PC-3 (cell line): Measurements from ENCODE around the gene HAPLN3. TPM values are rescaled to one million over a fixed set of nuclear protein-coding genes. Genes with fewer than 3 reads are reported as not detected.

Source experiments
- ATAC-seq: fragments of 200-7000 bp; cut with Tn5 transposase; 2 replicates; pipeline ENCODE4 v1.9.1; 2020; ENCODE audit warnings: mild to moderate bottlenecking, moderate library complexity
- BruUV-seq: library from RNA; stranded (reverse); fragments of 400-500 nt; replicated peaks from 2 replicates; lab custom pipeline; 2021; lab: Mats Ljungman, UMichigan
- CTCF ChIA-PET: fragments of 300-600 bp; sonication (Branson Sonifier 250); formaldehyde crosslinking; loops from one replicate; lab custom pipeline; 2022; ENCODE audit warnings: antibody characterized with exemption; lab: Charles Lee
- POLR2A ChIA-PET: fragments of 300-600 bp; sonication (Branson Sonifier 250); formaldehyde crosslinking; loops from one replicate; lab custom pipeline; 2022; ENCODE audit warnings: antibody characterized with exemption; ENCODE audit not compliant: unreplicated experiment; lab: Charles Lee
- DNase-seq: peaks from one replicate; pipeline ENCODE4 v3.0.0-alpha.2; 2015
- H2AFZ ChIP-seq: fragments of 300-600 bp; sonication (generic); 2 replicates; pipeline ENCODE4 v1.6.0; 2016; ENCODE audit warnings: antibody characterized with exemption, low read length
- H3F3A ChIP-seq: fragments of 300-600 bp; sonication (generic); one replicate; pipeline ENCODE4 v1.6.0; 2017; ENCODE audit warnings: antibody characterized with exemption, low read length, control low read depth, mild to moderate bottlenecking; ENCODE audit not compliant: unreplicated experiment
- H3K27ac ChIP-seq: fragments of 300-600 bp; sonication (generic); 2 replicates; pipeline ENCODE4 v1.5.1; 2016; ENCODE audit warnings: mild to moderate bottlenecking, low read length
- H3K27me3 ChIP-seq: fragments of 300-600 bp; sonication (generic); 2 replicates; pipeline ENCODE4 v1.6.1; 2016; ENCODE audit warnings: low read length, mixed read lengths
- H3K36me3 ChIP-seq: fragments of 300-600 bp; sonication (generic); 2 replicates; pipeline ENCODE4 v1.6.1; 2016; ENCODE audit warnings: low read depth, mixed run types, low read length, mixed read lengths
- H3K4me1 ChIP-seq: fragments of 300-600 bp; sonication (generic); 2 replicates; pipeline ENCODE4 v1.5.1; 2016; ENCODE audit warnings: low read length; ENCODE audit not compliant: insufficient read depth
- H3K4me2 ChIP-seq: fragments of 300-600 bp; sonication (generic); 2 replicates; pipeline ENCODE4 v1.6.0; 2016; ENCODE audit warnings: low read length
- H3K4me3 ChIP-seq: fragments of 300-600 bp; sonication (generic); 2 replicates; pipeline ENCODE4 v1.5.1; 2016; ENCODE audit warnings: mild to moderate bottlenecking, low read length, mixed read lengths
- H3K79me2 ChIP-seq: fragments of 300-600 bp; sonication (generic); 2 replicates; pipeline ENCODE4 v1.6.1; 2017; ENCODE audit warnings: low read length, mixed read lengths
- H3K9ac ChIP-seq: fragments of 300-600 bp; sonication (generic); 2 replicates; pipeline ENCODE4 v1.6.0; 2016; ENCODE audit warnings: mild to moderate bottlenecking, low read length
- H3K9me2 ChIP-seq: fragments of 300-600 bp; sonication (generic); replicated peaks from 2 replicates; pipeline ENCODE4 v1.6.1; 2016; ENCODE audit warnings: mixed run types, low read length, mixed read lengths
- H3K9me3 ChIP-seq: fragments of 300-600 bp; sonication (generic); 2 replicates; pipeline ENCODE4 v1.6.1; 2016; ENCODE audit warnings: low read length, mixed read lengths
- H4K20me1 ChIP-seq: fragments of 300-600 bp; sonication (generic); 2 replicates; pipeline ENCODE4 v1.6.1; 2016; ENCODE audit warnings: low read length, mixed read lengths
- EZH2 ChIP-seq: fragments of 300-600 bp; sonication (generic); IDR thresholded peaks from one replicate; pipeline ENCODE4 v1.6.1; 2017; ENCODE audit warnings: antibody characterized with exemption, mild to moderate bottlenecking, low read length; ENCODE audit not compliant: unreplicated experiment
- EZH2phosphoT487 ChIP-seq: fragments of 300-600 bp; sonication (generic); IDR thresholded peaks from 2 replicates; pipeline ENCODE4 v1.6.1; 2018; ENCODE audit warnings: mild to moderate bottlenecking, antibody characterized with exemption, low read length, borderline replicate concordance
- intact Hi-C: fragments of 100-400 bp; cut with micrococcal nuclease; formaldehyde crosslinking; loops from 2 replicates; pipeline ENCODE4 v1.9.0; 2023
- total RNA-seq: library from RNA; depleted of rRNA; stranded (reverse); fragments of >200 nt; gene quantifications from 2 replicates; pipeline ENCODE4 v1.2.3, GENCODE V29; 2014
- TF ChIP-seq, protein P1 (sequence below): fragments of 300-600 bp; sonication (generic); conservative IDR thresholded peaks from 2 replicates; pipeline ENCODE4 v1.5.1; 2017; ENCODE audit warnings: antibody characterized with exemption, low read depth, mild to moderate bottlenecking, low read length

The HAPLN3 gene
- total RNA-seq, 1 experiment from 2014 or later = 1.1 TPM

DNA sequence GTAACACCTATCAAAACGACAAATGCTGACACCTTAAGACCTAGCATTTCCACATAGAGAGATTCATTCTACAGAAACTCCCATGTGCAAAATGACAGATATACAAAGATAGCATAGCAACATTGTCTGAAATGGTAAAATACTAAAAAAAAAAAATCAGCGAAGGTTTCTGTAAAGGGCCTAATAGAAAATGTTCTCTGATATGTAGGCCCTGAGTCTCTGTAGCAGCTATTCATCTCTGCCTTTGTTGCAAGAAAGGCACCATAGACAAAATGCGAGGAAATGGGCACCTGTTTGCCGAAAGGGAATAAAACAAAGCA, 18.5 kb upstream of the HAPLN3 start:
- Histone ChIP-seq H3K4me3 (peak overlapping the region; percentile 84), H3K27me3 (no peaks in the 10 kb centered on the region), H3F3A (no peaks in the 10 kb centered on the region), H3K9me3 (no peaks in the 10 kb centered on the region), H4K20me1 (no peaks in the 10 kb centered on the region), H2AFZ (peak overlapping the region; percentile 97), H3K9ac (peak overlapping the region; percentile 62; the same call in 1 of the 2 replicates), H3K4me1 (peaks cover 32% of the 10 kb centered on the region), H3K79me2 (no peaks in the 10 kb centered on the region), H3K36me3 (no peaks in the 10 kb centered on the region), H3K4me2 (peak overlapping the region; percentile 96), H3K9me2 (no peaks in the 10 kb centered on the region), H3K27ac (no peak overlapping the region)
- intact Hi-C loops = no loop called here
- no peak for TF ChIP-seq EZH2
- POLR2A ChIA-PET = no interaction called here
- CTCF ChIA-PET = no interaction called here
- no TSS peak for BruUV-seq
- ATAC-seq = no peak
- no peak for DNase-seq

GRCh38 chr15:88913017-88913849, 17.9 kb upstream of the HAPLN3 start, which contains the start of gene MFGE8:
TSS of gene MFGE8 (minus strand) at chr15:88913379. CDS start at chr15:88913319, 60 bp downstream.
- H3K27ac ChIP-seq = no peak within 1 kb of the TSS
- no peaks in the 10 kb centered on the region for H3K27me3 ChIP-seq
- H3K9me3 ChIP-seq = no peaks in the 10 kb centered on the region
- peak within 1 kb of the TSS; percentile 84 for H3K4me3 ChIP-seq
- ATAC-seq = peak; percentile 84
- intact Hi-C loops = no loop called here
- no peaks in the 10 kb centered on the region for H3K9me2 ChIP-seq
- H3K79me2 ChIP-seq = no peaks in the 10 kb centered on the region
- ChIA-PET CTCF (no interaction called here), POLR2A (no interaction called here)
- peak; percentile 52 for DNase-seq
- H3K4me1 ChIP-seq = peaks cover 26% of the 10 kb centered on the region
- no peaks in the 10 kb centered on the region for H3F3A ChIP-seq
- peak within 1 kb of the TSS; percentile 62 for H3K9ac ChIP-seq
- H3K4me2 ChIP-seq = peak within 1 kb of the TSS; percentile 96
- no TSS peak for BruUV-seq
- H2AFZ ChIP-seq = peak within 1 kb of the TSS; percentile 97
- H4K20me1 ChIP-seq = no peaks in the 10 kb centered on the region
- TF ChIP-seq EZH2phosphoT487 (no peak), EZH2 (no peak)
- TF ChIP-seq, protein P1, sequence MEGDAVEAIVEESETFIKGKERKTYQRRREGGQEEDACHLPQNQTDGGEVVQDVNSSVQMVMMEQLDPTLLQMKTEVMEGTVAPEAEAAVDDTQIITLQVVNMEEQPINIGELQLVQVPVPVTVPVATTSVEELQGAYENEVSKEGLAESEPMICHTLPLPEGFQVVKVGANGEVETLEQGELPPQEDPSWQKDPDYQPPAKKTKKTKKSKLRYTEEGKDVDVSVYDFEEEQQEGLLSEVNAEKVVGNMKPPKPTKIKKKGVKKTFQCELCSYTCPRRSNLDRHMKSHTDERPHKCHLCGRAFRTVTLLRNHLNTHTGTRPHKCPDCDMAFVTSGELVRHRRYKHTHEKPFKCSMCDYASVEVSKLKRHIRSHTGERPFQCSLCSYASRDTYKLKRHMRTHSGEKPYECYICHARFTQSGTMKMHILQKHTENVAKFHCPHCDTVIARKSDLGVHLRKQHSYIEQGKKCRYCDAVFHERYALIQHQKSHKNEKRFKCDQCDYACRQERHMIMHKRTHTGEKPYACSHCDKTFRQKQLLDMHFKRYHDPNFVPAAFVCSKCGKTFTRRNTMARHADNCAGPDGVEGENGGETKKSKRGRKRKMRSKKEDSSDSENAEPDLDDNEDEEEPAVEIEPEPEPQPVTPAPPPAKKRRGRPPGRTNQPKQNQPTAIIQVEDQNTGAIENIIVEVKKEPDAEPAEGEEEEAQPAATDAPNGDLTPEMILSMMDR = no peak
- H3K36me3 ChIP-seq = no peaks in the 10 kb centered on the region

DNA sequence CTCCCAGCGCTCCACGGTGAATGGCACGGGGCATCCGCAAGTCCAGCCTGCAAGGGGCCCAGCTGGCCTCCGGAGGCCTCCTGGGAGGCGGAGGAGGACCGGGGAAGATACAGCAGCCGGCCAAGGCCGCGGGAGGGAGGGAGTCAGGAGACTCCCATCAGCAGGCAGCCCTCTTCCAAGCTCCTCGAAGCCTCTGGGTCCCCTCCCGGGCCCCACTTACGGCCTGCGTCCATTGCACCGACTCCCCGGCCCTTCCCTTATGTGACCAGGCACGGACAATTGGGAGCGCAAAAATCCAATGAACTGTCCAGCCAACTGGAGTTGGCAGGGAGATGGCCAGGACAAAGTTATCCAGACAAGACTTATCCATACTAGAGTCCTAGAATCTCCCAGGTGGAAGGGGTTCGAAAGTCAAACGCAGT, 17.2 kb upstream of the HAPLN3 start:
- Histone ChIP-seq H3K4me3 (peak overlapping the region; percentile 84), H3K9me3 (no peaks in the 10 kb centered on the region), H3K4me2 (peak overlapping the region; percentile 96), H3K27ac (no peak overlapping the region), H3F3A (no peaks in the 10 kb centered on the region), H3K4me1 (peaks cover 19% of the 10 kb centered on the region), H3K36me3 (no peaks in the 10 kb centered on the region), H3K79me2 (no peaks in the 10 kb centered on the region), H3K9ac (peak overlapping the region; percentile 62), H4K20me1 (no peaks in the 10 kb centered on the region), H3K27me3 (no peaks in the 10 kb centered on the region), H2AFZ (peak overlapping the region; percentile 97), H3K9me2 (no peaks in the 10 kb centered on the region)
- POLR2A ChIA-PET = no interaction called here
- intact Hi-C loops = no loop called here
- CTCF ChIA-PET = no interaction called here
- peak; percentile 3; the same call in 1 of the 2 replicates for ATAC-seq
- no TSS peak for BruUV-seq
- no peak for TF ChIP-seq EZH2phosphoT487
- TF ChIP-seq, protein P1 = no peak
- TF ChIP-seq EZH2 = no peak
- DNase-seq = no peak
